ENCODE data around the gene GALM. TPM values are rescaled to one million over a fixed set of nuclear protein-coding genes. Genes with fewer than 3 reads are reported as not detected.

GALM gene
- total and polyA plus RNA-seq, 2 donors (not counting 1 experiment from before 2014, with no cell fraction given) = 14.7 to 51.4 TPM

DNA sequence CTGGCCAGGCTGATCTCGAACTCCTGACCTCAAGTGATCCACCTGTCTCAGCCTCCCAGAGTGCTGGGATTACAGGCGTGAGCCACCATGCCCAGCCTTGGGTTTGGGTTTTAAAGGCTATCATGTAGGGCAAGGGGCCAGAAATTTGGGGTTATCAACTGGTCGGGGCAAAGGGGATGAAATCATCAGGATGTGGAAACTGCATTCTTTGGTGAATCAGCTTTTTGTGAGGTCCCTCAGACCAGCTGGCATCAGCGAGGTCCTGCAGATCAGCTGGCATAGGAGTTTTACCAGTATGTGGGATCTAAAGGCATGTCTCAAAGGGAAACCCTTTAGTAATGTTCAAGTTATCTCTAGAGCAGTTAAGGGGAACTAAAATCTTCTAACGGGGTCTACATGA, 105.7 kb downstream of the GALM start:
- Histone ChIP-seq H4K20me1 (ENCODE audit: control insufficient read depth, extremely low read depth, insufficient read depth, low read length) (no peaks in the 10 kb centered on the region), H3K4me2 (ENCODE audit: extremely low read depth, insufficient read depth, low read length) (no peak overlapping the region), H3K9me3 (ENCODE audit: control insufficient read depth, insufficient read depth, low read depth, low read length) (no peaks in the 10 kb centered on the region), H3K27me3 (ENCODE audit: control insufficient read depth, insufficient read depth, low read length) (no peaks in the 10 kb centered on the region), H2AFZ (ENCODE audit: low read length) (no peak overlapping the region), H3K79me2 (ENCODE audit: control insufficient read depth, insufficient read depth, low read length) (no peaks in the 10 kb centered on the region), H3K9ac (ENCODE audit: insufficient read depth, low read length) (no peak overlapping the region), H3K36me3 (ENCODE audit: control insufficient read depth, insufficient read depth, low read length) (no peaks in the 10 kb centered on the region), H3K4me1 (ENCODE audit: control insufficient read depth, extremely low read depth, insufficient read depth, low read length) (no peaks in the 10 kb centered on the region), H3K27ac (ENCODE audit: insufficient read depth, low read length) (no peak overlapping the region), H3K4me3 (replicated peaks in 1 of 4; ENCODE audit: control extremely low read depth in 1 of 4, insufficient read depth in 1 of 4, low read depth in 3 of 4, low read length in 4 of 4) (no peak overlapping the region)
- peak; percentile 28 to 39 for DNase-seq (ENCODE audit: low read depth in 2 of 2)
- TF ChIP-seq EZH2 (IDR thresholded peaks at IDR 0.05; ENCODE audit: low read length, missing control alignments) (no peak), CTCF (conservative IDR thresholded peaks at IDR 0.05 in 1 of 2, IDR thresholded peaks at IDR 0.05 in 1 of 2; ENCODE audit: low read depth in 1 of 2, low read length in 2 of 2) (no peak)

DNA sequence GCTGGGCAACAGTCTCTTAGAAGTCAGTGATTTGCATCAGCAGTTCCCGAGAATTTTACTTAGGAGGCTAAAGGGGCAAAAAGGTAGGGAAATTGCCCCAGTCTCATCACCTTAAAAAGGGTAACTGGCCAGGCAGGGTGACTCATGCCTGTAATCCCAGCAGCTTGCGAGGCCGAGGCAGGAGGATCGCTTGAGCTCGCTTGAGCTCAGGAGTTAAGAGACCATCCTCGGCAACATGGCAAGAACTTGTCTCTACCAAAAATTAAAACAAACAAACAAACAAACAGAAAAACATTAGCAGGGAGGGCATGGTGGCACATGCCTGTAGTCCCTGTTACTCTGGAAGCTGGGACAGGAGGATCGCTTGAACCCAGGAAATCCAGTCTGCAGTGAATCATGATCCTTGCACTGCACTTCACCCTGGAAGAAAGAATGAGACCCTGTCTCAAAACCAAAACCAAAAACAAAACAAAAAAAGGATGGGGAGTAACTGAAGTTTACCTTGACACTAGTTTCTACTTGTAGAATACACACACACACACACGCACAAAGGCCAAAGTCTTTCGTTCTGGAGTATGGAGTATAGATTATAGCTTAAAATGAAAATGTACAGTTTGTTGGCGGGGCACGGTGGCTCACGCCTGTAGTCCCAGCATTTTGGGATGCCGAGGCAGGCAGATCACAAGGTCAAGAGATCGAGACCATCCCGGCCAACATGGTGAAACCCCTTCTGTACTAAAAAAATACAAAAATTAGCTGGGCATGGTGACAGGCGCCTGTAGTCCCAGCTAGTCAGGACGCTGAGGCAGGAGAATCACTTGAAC, 109.4 kb downstream of the GALM start:
- no peak overlapping the region for H3K4me3 ChIP-seq (replicated peaks in 1 of 4; ENCODE audit: control extremely low read depth in 1 of 4, insufficient read depth in 1 of 4, low read depth in 3 of 4, low read length in 4 of 4)
- no peak overlapping the region for H3K9ac ChIP-seq (ENCODE audit: insufficient read depth, low read length)
- H3K27ac ChIP-seq (ENCODE audit: insufficient read depth, low read length) = no peak overlapping the region
- no peak for DNase-seq (ENCODE audit: low read depth in 2 of 2)
- no peaks in the 10 kb centered on the region for H3K9me3 ChIP-seq (ENCODE audit: control insufficient read depth, insufficient read depth, low read depth, low read length)
- no peak overlapping the region for H2AFZ ChIP-seq (ENCODE audit: low read length)
- H3K36me3 ChIP-seq (ENCODE audit: control insufficient read depth, insufficient read depth, low read length) = no peaks in the 10 kb centered on the region
- TF ChIP-seq CTCF (conservative IDR thresholded peaks at IDR 0.05 in 1 of 2, IDR thresholded peaks at IDR 0.05 in 1 of 2; ENCODE audit: low read depth in 1 of 2, low read length in 2 of 2) = no peak
- no peak for TF ChIP-seq EZH2 (IDR thresholded peaks at IDR 0.05; ENCODE audit: low read length, missing control alignments)
- no peaks in the 10 kb centered on the region for H3K27me3 ChIP-seq (ENCODE audit: control insufficient read depth, insufficient read depth, low read length)
- H4K20me1 ChIP-seq (ENCODE audit: control insufficient read depth, extremely low read depth, insufficient read depth, low read length) = no peaks in the 10 kb centered on the region
- no peak overlapping the region for H3K4me2 ChIP-seq (ENCODE audit: extremely low read depth, insufficient read depth, low read length)
- H3K79me2 ChIP-seq (ENCODE audit: control insufficient read depth, insufficient read depth, low read length) = peaks cover 8% of the 10 kb centered on the region
- H3K4me1 ChIP-seq (ENCODE audit: control insufficient read depth, extremely low read depth, insufficient read depth, low read length) = peaks cover 4% of the 10 kb centered on the region

DNA sequence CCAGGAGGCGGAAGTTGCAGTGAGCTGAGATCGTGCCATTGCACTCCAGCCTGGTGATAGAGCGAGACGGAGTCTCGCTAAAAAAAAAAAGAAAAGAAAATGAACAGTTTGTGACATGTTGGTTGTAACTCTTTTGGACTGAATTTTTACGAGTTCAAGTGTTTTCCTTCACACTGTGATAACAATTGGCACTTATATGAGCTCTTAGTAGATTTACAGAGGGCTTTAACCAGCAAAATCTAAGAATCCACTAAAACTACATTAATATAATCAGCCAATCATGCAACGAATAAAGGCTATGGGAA, 110.0 kb downstream of the GALM start:
- no peaks in the 10 kb centered on the region for H3K9me3 ChIP-seq (ENCODE audit: control insufficient read depth, insufficient read depth, low read depth, low read length)
- no peak overlapping the region for H2AFZ ChIP-seq (ENCODE audit: low read length)
- no peak overlapping the region for H3K4me2 ChIP-seq (ENCODE audit: extremely low read depth, insufficient read depth, low read length)
- H3K4me3 ChIP-seq (replicated peaks in 1 of 4; ENCODE audit: control extremely low read depth in 1 of 4, insufficient read depth in 1 of 4, low read depth in 3 of 4, low read length in 4 of 4) = no peak overlapping the region
- no peaks in the 10 kb centered on the region for H3K36me3 ChIP-seq (ENCODE audit: control insufficient read depth, insufficient read depth, low read length)
- H3K79me2 ChIP-seq (ENCODE audit: control insufficient read depth, insufficient read depth, low read length) = peaks cover 8% of the 10 kb centered on the region
- no peaks in the 10 kb centered on the region for H3K27me3 ChIP-seq (ENCODE audit: control insufficient read depth, insufficient read depth, low read length)
- H3K4me1 ChIP-seq (ENCODE audit: control insufficient read depth, extremely low read depth, insufficient read depth, low read length) = peaks cover 4% of the 10 kb centered on the region
- no peak overlapping the region for H3K9ac ChIP-seq (ENCODE audit: insufficient read depth, low read length)
- no peak for DNase-seq (ENCODE audit: low read depth in 2 of 2)
- H3K27ac ChIP-seq (ENCODE audit: insufficient read depth, low read length) = no peak overlapping the region
- H4K20me1 ChIP-seq (ENCODE audit: control insufficient read depth, extremely low read depth, insufficient read depth, low read length) = no peaks in the 10 kb centered on the region
- no peak for TF ChIP-seq CTCF (conservative IDR thresholded peaks at IDR 0.05 in 1 of 2, IDR thresholded peaks at IDR 0.05 in 1 of 2; ENCODE audit: low read depth in 1 of 2, low read length in 2 of 2)
- TF ChIP-seq EZH2 (IDR thresholded peaks at IDR 0.05; ENCODE audit: low read length, missing control alignments) = no peak
